Left renal pelvis (tissue), 4 donors: ENCODE measurements around the gene BTBD1. TPM values are rescaled to one million over a fixed set of nuclear protein-coding genes. Genes with fewer than 3 reads are reported as not detected.

Experiments used
- DNase-seq, 4 donors: peaks; one replicate each; pipeline ENCODE4 v3.0.0-alpha.2; 2013; ENCODE audit warnings: low read depth in 4 of 4, low spot score in 3 of 4
- polyA plus RNA-seq, 4 donors: library from polyadenylated mRNA; unstranded; fragments of 120-200 nt; gene quantifications; one replicate each; pipeline ENCODE4 v1.2.1, GENCODE V29; 2013; ENCODE audit not compliant: insufficient read length in 4 of 4

The BTBD1 gene
- polyA plus RNA-seq: 10 to 100 TPM; 59.9 to 87.0 (median 66.5) TPM

GRCh38 chr15:83066734-83067637, at the start of gene BTBD1:
TSS of gene BTBD1 (minus strand) at chr15:83067252. CDS start at chr15:83067151, 101 bp downstream.
- DNase-seq: peak; percentile 77 to 83 (median 80)

GRCh38 chr15:83115831-83116565, 48.9 kb upstream of the BTBD1 start:
- no peak for DNase-seq

GRCh38 chr15:83115410-83115809, 48.4 kb upstream of the BTBD1 start:
- DNase-seq: no peak

GRCh38 chr15:83114856-83115255, 47.8 kb upstream of the BTBD1 start:
- no peak for DNase-seq

- DNase-seq: no peak
These were observed 47.0 kb upstream of the BTBD1 start for GRCh38 chr15:83113881-83114674.

- no peak for DNase-seq
These were observed 45.9 kb upstream of the BTBD1 start for GRCh38 chr15:83112956-83113299.

GRCh38 chr15:83112233-83112955, 45.3 kb upstream of the BTBD1 start:
- no peak for DNase-seq

- DNase-seq: no peak
These were observed 44.1 kb upstream of the BTBD1 start for GRCh38 chr15:83111149-83111548.

GRCh38 chr15:83110381-83110780, 43.3 kb upstream of the BTBD1 start:
- DNase-seq: no peak

- no peak for DNase-seq
These were observed 42.5 kb upstream of the BTBD1 start for GRCh38 chr15:83109532-83109931.

GRCh38 chr15:83108266-83109219, 41.5 kb upstream of the BTBD1 start:
- no peak for DNase-seq

GRCh38 chr15:83107841-83108181, 40.8 kb upstream of the BTBD1 start:
- DNase-seq: no peak

- no peak for DNase-seq
These were observed 40.2 kb upstream of the BTBD1 start, which contains the start of gene TM6SF1 for GRCh38 chr15:83106994-83107840. TSS of gene TM6SF1 (plus strand) at chr15:83107645. CDS start at chr15:83107681, 36 bp downstream.

GRCh38 chr15:83105440-83105839, 38.4 kb upstream of the BTBD1 start:
- DNase-seq: no peak

- no peak for DNase-seq
These were observed 37.1 kb upstream of the BTBD1 start for GRCh38 chr15:83104141-83104540.

- DNase-seq: no peak
These were observed 35.3 kb upstream of the BTBD1 start for GRCh38 chr15:83102346-83102745.

GRCh38 chr15:83100097-83100646, 33.1 kb upstream of the BTBD1 start:
- DNase-seq: no peak

- DNase-seq: no peak
These were observed 32.2 kb upstream of the BTBD1 start for GRCh38 chr15:83099290-83099689.
